GM12878 (cell line): ENCODE data around the gene SH2B3. TPM values are rescaled to one million over a fixed set of nuclear protein-coding genes. Genes with fewer than 3 reads are reported as not detected.

Experiments used
- ATF3 ChIP-seq: IDR thresholded peaks from 2 replicates; pipeline ENCODE4 v1.6.1; 2011; ENCODE audit warnings: low read depth, mild to moderate bottlenecking, low read length, moderate library complexity, borderline replicate concordance; ENCODE audit errors: extremely low read depth
- BRCA1 ChIP-seq: IDR thresholded peaks from 2 replicates; pipeline ENCODE4 v1.6.1; 2011; ENCODE audit warnings: low read depth, low read length, improper control_type of control experiment
- CHD1 ChIP-seq: IDR thresholded peaks from 2 replicates; pipeline ENCODE4 v1.6.1; 2012; ENCODE audit warnings: low read depth, low read length, improper control_type of control experiment
- E2F8 ChIP-seq: fragments of 450-650 bp; IDR thresholded peaks from 2 replicates; pipeline ENCODE4 v1.6.1; 2018; ENCODE audit warnings: mild to moderate bottlenecking, low read depth, moderate library complexity; ENCODE audit not compliant: partially characterized antibody
- ELK1 ChIP-seq: IDR thresholded peaks from 2 replicates; pipeline ENCODE4 v1.6.1; 2012; ENCODE audit warnings: low read depth, low read length, improper control_type of control experiment
- ESRRA ChIP-seq: IDR thresholded peaks from 2 replicates; pipeline ENCODE4 v1.6.1; 2012; ENCODE audit warnings: mild to moderate bottlenecking, low read length, improper control_type of control experiment
- ETV6 ChIP-seq, 2 experiments: fragments of 450-650 bp in 1 of 2; IDR thresholded peaks in 1 of 2; conservative IDR thresholded peaks in 1 of 2; 2 replicates each; pipeline ENCODE4 v1.6.1; 2014; ENCODE audit warnings: antibody characterized with exemption in 1 of 2, borderline replicate concordance in 1 of 2, low read depth in 1 of 2, mild to moderate bottlenecking in 1 of 2, moderate library complexity in 1 of 2
- EZH2 ChIP-seq: IDR thresholded peaks from 2 replicates; pipeline ENCODE4 v1.6.1; 2012; ENCODE audit warnings: low read depth, mild to moderate bottlenecking, control low read depth, inconsistent platforms, low read length, borderline replicate concordance; ENCODE audit not compliant: control insufficient read depth
- FOXK2 ChIP-seq: fragments of 450-650 bp; IDR thresholded peaks from 2 replicates; pipeline ENCODE4 v1.6.1; 2017; ENCODE audit warnings: mild to moderate bottlenecking, moderate library complexity
- IRF4 ChIP-seq: IDR thresholded peaks from 2 replicates; pipeline ENCODE4 v1.6.1; 2011; ENCODE audit warnings: low read depth, low read length
- KAT2A ChIP-seq: conservative IDR thresholded peaks from 2 replicates; pipeline ENCODE4 v1.6.1; 2011; ENCODE audit warnings: low read depth, low read length; ENCODE audit not compliant: control insufficient read depth
- MEF2A ChIP-seq: IDR thresholded peaks from 2 replicates; pipeline ENCODE4 v1.6.1; 2011; ENCODE audit warnings: low read depth, mild to moderate bottlenecking, low read length, moderate library complexity; ENCODE audit not compliant: insufficient read depth
- NR2C1 ChIP-seq: fragments of 450-650 bp; IDR thresholded peaks from 2 replicates; pipeline ENCODE4 v1.6.1; 2017; ENCODE audit warnings: antibody characterized with exemption, mild to moderate bottlenecking, moderate library complexity
- POU2F2 ChIP-seq: IDR thresholded peaks from 3 replicates; pipeline ENCODE4 v1.6.1; 2011; ENCODE audit warnings: low read depth, mild to moderate bottlenecking, low read length, borderline replicate concordance
- RAD51 ChIP-seq: fragments of 450-650 bp; IDR thresholded peaks from 2 replicates; pipeline ENCODE4 v1.6.1; 2016; ENCODE audit warnings: moderate library complexity, mild to moderate bottlenecking, inconsistent platforms
- RBBP5 ChIP-seq: fragments of 200-600 bp; sonication (generic); conservative IDR thresholded peaks from 2 replicates; pipeline ENCODE4 v1.6.1; 2016
- SMARCA5 ChIP-seq: fragments of 450-650 bp; IDR thresholded peaks from 2 replicates; pipeline ENCODE4 v1.6.1; 2017; ENCODE audit warnings: mild to moderate bottlenecking
- SUPT20H ChIP-seq: IDR thresholded peaks from 2 replicates; pipeline ENCODE4 v1.6.1; 2011; ENCODE audit warnings: low read depth, mild to moderate bottlenecking, low read length, moderate library complexity, borderline replicate concordance; ENCODE audit not compliant: control insufficient read depth
- TCF7 ChIP-seq: IDR thresholded peaks from 2 replicates; pipeline ENCODE4 v1.6.1; 2014; ENCODE audit warnings: antibody characterized with exemption, borderline replicate concordance
- USF1 ChIP-seq: IDR thresholded peaks from 2 replicates; pipeline ENCODE4 v1.6.1; 2011; ENCODE audit warnings: borderline replicate concordance, low read depth, mild to moderate bottlenecking, moderate library complexity, mixed read lengths, low read length; ENCODE audit not compliant: insufficient read depth; ENCODE audit errors: extremely low read length
- ZNF207 ChIP-seq: fragments of 450-650 bp; IDR thresholded peaks from 2 replicates; pipeline ENCODE4 v1.6.1; 2014; ENCODE audit warnings: antibody characterized with exemption, mild to moderate bottlenecking, borderline replicate concordance
- polyA plus RNA-seq, 11 experiments: library from polyadenylated mRNA; depleted of rRNA in 4 of 11; unstranded in 6 of 11; stranded (reverse) in 5 of 11; fragments of >200 nt; fragmentation: Nextera tagmentation in 4 of 11; fragmentation: Illumina TruSeq in 1 of 11; extraction: Ambion mirVana in 4 of 11; extraction: Trizol in 1 of 11; gene quantifications; 1 replicate in 1 of 11; 2 replicates in 10 of 11; pipeline versions ENCODE4 v1.2.1 to v1.2.3, GENCODE V29; 2011 to 2016; ENCODE audit warnings: inconsistent platforms in 2 of 11, missing spikeins in 2 of 11, low read depth in 1 of 11
- total RNA-seq, 4 experiments: library from RNA; depleted of rRNA in 3 of 4; stranded (reverse); fragments of >200 nt in 3 of 4; fragmentation: Illumina TruSeq in 1 of 4; extraction: Trizol in 1 of 4; gene quantifications; 2 replicates each; pipeline versions ENCODE4 v1.2.1 to v1.2.3, GENCODE V29; 2013 to 2021

SH2B3 gene
- total and polyA plus RNA-seq, 10 of the 15 experiments (the other 5 are each of a cell fraction or from before 2014, with no cell fraction given) = 5.8 to 46.4 (median 23.3) TPM

- TF ChIP-seq ZNF207 = no peak
- TF ChIP-seq ETV6 (conservative IDR thresholded peaks at IDR 0.05 in 1 of 2, IDR thresholded peaks at IDR 0.05 in 1 of 2; ENCODE audit: borderline replicate concordance in 1 of 2, low read depth in 1 of 2) = no peak
- TF ChIP-seq ELK1 = peak; percentile 27; the same call in 1 of the 2 replicates
- no peak for TF ChIP-seq EZH2
- no peak for TF ChIP-seq RBBP5
- peak; percentile 82 for TF ChIP-seq USF1
- no peak for TF ChIP-seq CHD1
- peak; percentile 85 for TF ChIP-seq RAD51
- TF ChIP-seq E2F8 = no peak
- TF ChIP-seq TCF7 = no peak
- TF ChIP-seq SUPT20H = no peak
- TF ChIP-seq ATF3 = no peak
- no peak for TF ChIP-seq IRF4
- TF ChIP-seq NR2C1 = no peak
- peak; percentile 84 for TF ChIP-seq SMARCA5
- no peak for TF ChIP-seq MEF2A
- TF ChIP-seq BRCA1 = no peak
- no peak for TF ChIP-seq ESRRA
- TF ChIP-seq KAT2A = no peak
- TF ChIP-seq FOXK2 = no peak
- no peak; the same call in 2 of the 3 replicates for TF ChIP-seq POU2F2
Observed at GRCh38 chr12:111405149-111405858, 419 bp upstream of the SH2B3 start (continued).
